ENCODE data around the gene GYG2. TPM values are rescaled to one million over a fixed set of nuclear protein-coding genes. Genes with fewer than 3 reads are reported as not detected.
A peak's percentile ranks its signal among the peaks of the same experiment; 100 is the strongest.

Gene GYG2
- total RNA-seq, 6 donors from 2014 or later: 0.40 to 3.7 (median 0.98) TPM

- H3K36me3 ChIP-seq: no peaks in the 10 kb centered on the region
- TF ChIP-seq POLR2AphosphoS5 (IDR thresholded peaks at IDR 0.05) (no peak), EP300 (IDR thresholded peaks at IDR 0.05) (no peak), POLR2A (IDR thresholded peaks at IDR 0.05) (no peak), CTCF (IDR thresholded peaks at IDR 0.05) (peak in 3 of 6 experiments; percentile 9 to 40 (median 25))
- no peak for ATAC-seq (ENCODE audit: low FRiP score in 2 of 2)
- DNase-seq: no peak
- no peaks in the 10 kb centered on the region for H3K27me3 ChIP-seq
- no peak overlapping the region for H3K27ac ChIP-seq
- H3K4me1 ChIP-seq: no peaks in the 10 kb centered on the region
- H3K4me3 ChIP-seq: no peak overlapping the region
- H3K9me3 ChIP-seq: no peaks in the 10 kb centered on the region
- WGBS, 2 donors: 76 to 77% methylated on average over 6 of the region's 6 CpGs
Observed at GRCh38 chrX:2875798-2876399, 47.2 kb downstream of the GYG2 start.

- Histone ChIP-seq H3K4me1 (no peaks in the 10 kb centered on the region), H3K4me3 (no peak overlapping the region), H3K27me3 (no peaks in the 10 kb centered on the region), H3K9me3 (no peaks in the 10 kb centered on the region), H3K27ac (no peak overlapping the region), H3K36me3 (no peaks in the 10 kb centered on the region)
- 86 to 90% methylated on average over 2 of the region's 2 CpGs for WGBS, 2 donors
- DNase-seq (no peak), ATAC-seq (ENCODE audit: low FRiP score in 2 of 2) (no peak)
- TF ChIP-seq CTCF (IDR thresholded peaks at IDR 0.05) (no peak), EP300 (IDR thresholded peaks at IDR 0.05) (no peak), POLR2AphosphoS5 (IDR thresholded peaks at IDR 0.05) (no peak), POLR2A (IDR thresholded peaks at IDR 0.05) (no peak)
Observed at GRCh38 chrX:2878563-2878962, 49.8 kb downstream of the GYG2 start.

- H3K27ac ChIP-seq: no peak overlapping the region
- no peaks in the 10 kb centered on the region for H3K27me3 ChIP-seq
- DNase-seq (no peak), ATAC-seq (ENCODE audit: low FRiP score in 2 of 2) (no peak)
- H3K4me1 ChIP-seq: no peaks in the 10 kb centered on the region
- H3K36me3 ChIP-seq: no peaks in the 10 kb centered on the region
- no peaks in the 10 kb centered on the region for H3K9me3 ChIP-seq
- TF ChIP-seq POLR2AphosphoS5 (IDR thresholded peaks at IDR 0.05) (no peak), CTCF (IDR thresholded peaks at IDR 0.05) (no peak), POLR2A (IDR thresholded peaks at IDR 0.05) (no peak), EP300 (IDR thresholded peaks at IDR 0.05) (no peak)
- H3K4me3 ChIP-seq: no peak overlapping the region
- WGBS, 2 donors: 85 to 88% methylated on average over 1 of the region's 1 CpG
Observed at GRCh38 chrX:2879670-2880069, 50.9 kb downstream of the GYG2 start.

- no peaks in the 10 kb centered on the region for H3K36me3 ChIP-seq
- no peaks in the 10 kb centered on the region for H3K4me1 ChIP-seq
- no peaks in the 10 kb centered on the region for H3K9me3 ChIP-seq
- DNase-seq (peak in 1 of 2 donors; percentile 2), ATAC-seq (ENCODE audit: low FRiP score in 2 of 2) (no peak)
- H3K27me3 ChIP-seq: no peaks in the 10 kb centered on the region
- no peak overlapping the region for H3K27ac ChIP-seq
- WGBS, 2 donors: 95 to 97% methylated on average over 11 to 14 of the region's 14 CpGs
- TF ChIP-seq POLR2AphosphoS5 (IDR thresholded peaks at IDR 0.05) (no peak), CTCF (IDR thresholded peaks at IDR 0.05) (no peak), EP300 (IDR thresholded peaks at IDR 0.05) (no peak), POLR2A (IDR thresholded peaks at IDR 0.05) (no peak)
- H3K4me3 ChIP-seq: no peak overlapping the region
Observed at GRCh38 chrX:2883770-2884169, 55.0 kb downstream of the GYG2 start.

GRCh38 chrX:2888309-2888708 lies 59.6 kb downstream of the GYG2 start:
- DNase-seq: no peak
- Histone ChIP-seq H3K4me3 (no peak overlapping the region), H3K9me3 (no peaks in the 10 kb centered on the region), H3K27ac (no peak overlapping the region), H3K36me3 (no peaks in the 10 kb centered on the region), H3K27me3 (no peaks in the 10 kb centered on the region), H3K4me1 (peaks cover 0 to 14% (median 1%) of the 10 kb centered on the region in 4 donors)
- 68 to 73% methylated on average over 7 of the region's 7 CpGs for WGBS, 2 donors
- TF ChIP-seq POLR2A (IDR thresholded peaks at IDR 0.05) (no peak), CTCF (IDR thresholded peaks at IDR 0.05) (no peak), POLR2AphosphoS5 (IDR thresholded peaks at IDR 0.05) (no peak), EP300 (IDR thresholded peaks at IDR 0.05) (no peak)
- no peak for ATAC-seq (ENCODE audit: low FRiP score in 2 of 2)
